ENCODE data around the gene NOVA1. TPM values are rescaled to one million over a fixed set of nuclear protein-coding genes. Genes with fewer than 3 reads are reported as not detected.

Gene NOVA1, protein sequence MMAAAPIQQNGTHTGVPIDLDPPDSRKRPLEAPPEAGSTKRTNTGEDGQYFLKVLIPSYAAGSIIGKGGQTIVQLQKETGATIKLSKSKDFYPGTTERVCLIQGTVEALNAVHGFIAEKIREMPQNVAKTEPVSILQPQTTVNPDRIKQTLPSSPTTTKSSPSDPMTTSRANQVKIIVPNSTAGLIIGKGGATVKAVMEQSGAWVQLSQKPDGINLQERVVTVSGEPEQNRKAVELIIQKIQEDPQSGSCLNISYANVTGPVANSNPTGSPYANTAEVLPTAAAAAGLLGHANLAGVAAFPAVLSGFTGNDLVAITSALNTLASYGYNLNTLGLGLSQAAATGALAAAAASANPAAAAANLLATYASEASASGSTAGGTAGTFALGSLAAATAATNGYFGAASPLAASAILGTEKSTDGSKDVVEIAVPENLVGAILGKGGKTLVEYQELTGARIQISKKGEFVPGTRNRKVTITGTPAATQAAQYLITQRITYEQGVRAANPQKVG
- not detected in 2 replicates for total RNA-seq

DNA sequence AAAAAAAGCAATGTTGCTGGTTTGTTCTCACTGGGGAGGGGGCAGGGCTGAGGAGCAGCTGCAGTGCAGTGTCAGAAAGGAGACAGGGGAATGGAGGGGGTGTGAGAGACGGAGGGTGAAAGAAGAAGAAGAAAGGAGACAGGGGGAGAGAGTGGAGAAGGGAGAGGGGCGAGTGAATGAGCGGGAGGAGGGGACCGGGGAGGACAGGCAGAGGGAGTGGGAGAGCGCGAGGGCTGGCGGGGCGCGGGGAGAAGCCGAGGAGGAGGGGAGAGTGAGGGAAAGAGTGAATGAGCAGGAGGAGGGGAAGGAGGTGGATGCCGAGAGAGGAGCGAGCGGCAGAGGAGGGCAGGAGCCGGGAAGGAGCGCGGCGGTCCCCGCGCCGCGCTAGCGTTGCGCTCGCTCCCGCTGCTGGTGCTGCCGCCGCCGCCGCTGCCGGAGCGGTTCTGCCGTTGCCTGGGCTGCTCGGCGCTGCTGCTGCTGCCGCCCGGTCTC is at the start of gene NOVA1:
Gene NOVA1, minus strand, starts transcription at position 445 of the 492 bp plus-strand sequence. CDS start 597 bp downstream, outside the sequence.

All from hair follicular keratinocyte (primary cell).